Lower leg skin (tissue), 3 donors: ENCODE measurements around the gene CMPK2.

Experiments used
- CTCF ChIP-seq, 3 donors: fragments of 450-650 bp; IDR thresholded peaks; one replicate each; pipeline ENCODE4 v1.5.1; 2016; ENCODE audit warnings: antibody characterized with exemption in 3 of 3, mild to moderate bottlenecking in 3 of 3, moderate library complexity in 2 of 3
- POLR2A ChIP-seq, 2 donors: fragments of 450-650 bp; IDR thresholded peaks; one replicate each; pipeline ENCODE4 v1.6.1; 2016 to 2017; ENCODE audit warnings: antibody characterized with exemption in 2 of 2, mild to moderate bottlenecking in 1 of 2, moderate library complexity in 1 of 2

GRCh38 chr2:6827566-6828298 lies 38.0 kb downstream of the CMPK2 start:
- TF ChIP-seq POLR2A (IDR thresholded peaks at IDR 0.05) (no peak), CTCF (IDR thresholded peaks at IDR 0.05) (no peak)
